Ovary (tissue), 9 donors: ENCODE data around the gene SGO2. TPM values are rescaled to one million over a fixed set of nuclear protein-coding genes. Genes with fewer than 3 reads are reported as not detected.
A peak's percentile ranks its signal among the peaks of the same experiment; 100 is the strongest.

ENCODE experiments used
- DNase-seq, 5 donors: peaks; one replicate each; pipeline ENCODE4 v3.0.0-alpha.2; 2019 to 2020
- H3K27ac ChIP-seq, 2 donors: fragments of 200-600 bp; one replicate each; pipeline versions ENCODE4 v1.5.1 to v1.8.0; 2019 to 2022
- H3K27me3 ChIP-seq: fragments of 200-600 bp; one replicate; pipeline ENCODE4 v1.8.0; 2022
- H3K36me3 ChIP-seq: fragments of 200-600 bp; sonication (generic); one replicate; pipeline ENCODE4 v1.5.1; 2019
- H3K4me1 ChIP-seq: one replicate; pipeline ENCODE4 v1.8.1; 2013; ENCODE audit warnings: mild to moderate bottlenecking, moderate library complexity; ENCODE audit not compliant: insufficient read depth
- H3K4me3 ChIP-seq: fragments of 200-600 bp; sonication (generic); one replicate; pipeline ENCODE4 v1.5.1; 2017
- H3K9me3 ChIP-seq, 2 donors: fragments of 200-600 bp in 1 of 2; sonication (generic) in 1 of 2; one replicate each; pipeline versions ENCODE4 v1.5.1 to v1.8.1; 2013 to 2019; ENCODE audit warnings: mild to moderate bottlenecking in 1 of 2, moderate library complexity in 1 of 2
- CTCF ChIP-seq, 3 donors: fragments of 450-650 bp in 2 of 3; fragments of 200-600 bp in 1 of 3; IDR thresholded peaks; one replicate each; pipeline versions ENCODE4 v1.5.1 to v1.8.0; 2016 to 2022; ENCODE audit warnings: antibody characterized with exemption in 3 of 3, mild to moderate bottlenecking in 1 of 3
- EP300 ChIP-seq: sonication (generic); formaldehyde crosslinking; IDR thresholded peaks from one replicate; pipeline ENCODE4 v1.6.1; 2017; ENCODE audit warnings: antibody characterized with exemption
- POLR2A ChIP-seq: fragments of 450-650 bp; IDR thresholded peaks from one replicate; pipeline ENCODE4 v1.6.1; 2017; ENCODE audit warnings: antibody characterized with exemption, mild to moderate bottlenecking, moderate library complexity
- WGBS, 3 donors: extraction: QIAGEN DNeasy Blood & Tissue Kit in 1 of 3; methylation state at CpG; one replicate each; pipeline versions ENCODE4 v1.1.5 to v1.1.7; 2013 to 2017; 5-methylcytosine and 5-hydroxymethylcytosine counted together
- intact Hi-C, 4 donors: fragments of 100-400 bp; cut with DNase I; formaldehyde crosslinking; loops; one replicate each; pipeline versions ENCODE4 v1.11.0 to v1.15.1; 2022 to 2023
- polyA plus RNA-seq, 2 donors: library from polyadenylated mRNA; stranded (reverse); fragments of 200-250 nt in 1 of 2; fragments of 350-450 nt in 1 of 2; fragmentation: Illumina TruSeq in 1 of 2; extraction: RNeasy Lipid Tissue Mini Kit (QIAGEN cat#74804) in 1 of 2; gene quantifications; one replicate each; pipeline ENCODE4 v1.2.3, GENCODE V29; 2013 to 2014
- total RNA-seq, 7 donors: library from RNA; depleted of rRNA in 2 of 7; stranded (reverse); fragments of >200 nt in 2 of 7; fragmentation: NEBNext Ultra II Directional in 3 of 7; extraction: Animal tissue kit (Norgen Biotek cat#: 25700) in 3 of 7; gene quantifications; one replicate each; pipeline versions ENCODE4 v1.1.0 to v1.2.4, GENCODE V29; 2016 to 2023
- donor health status: DM: no; HTN: no; CAD: no; lungs with moderate emphysema.
- donor health status: DM: no; HTN: no; CAD: no.
- donor health status: Bipolar disorder and iron deficiency.
- donor health status: DM: yes; HTN: yes; CAD: no.
- donor health status: DM: no; HTN: no; CAD: no.
- donor health status: DM: yes; HTN: yes; CAD: no.

Gene SGO2
- total and polyA plus RNA-seq, 9 donors = 1.8 to 4.4 (median 2.7) TPM

GRCh38 chr2:200585340-200585729, 59.3 kb downstream of the SGO2 start:
- intact Hi-C loops = loop anchor here in 2 of 4 donors (5.0 kb wide), 1 partner anchor 117 kb away; no protein-coding TSS in a partner anchor
- no peak for DNase-seq
- Histone ChIP-seq H3K9me3 (no peaks in the 10 kb centered on the region), H3K4me1 (peaks cover 2% of the 10 kb centered on the region), H3K36me3 (no peaks in the 10 kb centered on the region), H3K27ac (peak overlapping the region; percentile 80 to 85), H3K27me3 (no peaks in the 10 kb centered on the region), H3K4me3 (peak overlapping the region; percentile 67)
- TF ChIP-seq POLR2A = no peak
- no peak for TF ChIP-seq CTCF (IDR thresholded peaks at IDR 0.05)
- WGBS, 3 donors = 1 to 7% (median 7%) methylated on average over 2 of the region's 2 CpGs

GRCh38 chr2:200585730-200586643, 60.0 kb downstream of the SGO2 start, which contains the start of gene AOX1:
Gene AOX1 (plus strand): TSS chr2:200586014. CDS start chr2:200586109, 95 bp downstream.
- Histone ChIP-seq H3K27me3 (no peaks in the 10 kb centered on the region), H3K4me3 (peak within 1 kb of the TSS; percentile 67), H3K36me3 (no peaks in the 10 kb centered on the region), H3K4me1 (peaks cover 2% of the 10 kb centered on the region), H3K27ac (peak within 1 kb of the TSS; percentile 80 to 85), H3K9me3 (no peaks in the 10 kb centered on the region)
- 0 to 1% (median 1%) methylated on average over 60 to 62 of the region's 62 CpGs for WGBS, 3 donors
- DNase-seq = peak; percentile 79 to 87 (median 82)
- TF ChIP-seq POLR2A (peak; percentile 59), EP300 (no peak), CTCF (IDR thresholded peaks at IDR 0.05) (no peak)
- intact Hi-C loops = loop anchor here in 2 of 4 donors (5.0 kb wide), 1 partner anchor 116 kb away; no protein-coding TSS in a partner anchor

GRCh38 chr2:200586644-200586975, 60.6 kb downstream of the SGO2 start:
- intact Hi-C loops = loop anchor here in 2 of 4 donors (5.0 kb wide), 1 partner anchor 116 kb away; no protein-coding TSS in a partner anchor
- Histone ChIP-seq H3K27ac (peak overlapping the region; percentile 80 to 85), H3K9me3 (no peaks in the 10 kb centered on the region), H3K4me3 (peak overlapping the region; percentile 67), H3K27me3 (no peaks in the 10 kb centered on the region), H3K36me3 (no peaks in the 10 kb centered on the region), H3K4me1 (peaks cover 2% of the 10 kb centered on the region)
- peak in 1 of 5 donors; percentile 28 for DNase-seq
- TF ChIP-seq POLR2A (no peak), CTCF (IDR thresholded peaks at IDR 0.05) (no peak), EP300 (no peak)
- 47 to 52% (median 49%) methylated on average over 9 of the region's 9 CpGs for WGBS, 3 donors

- no peaks in the 10 kb centered on the region for H3K36me3 ChIP-seq
- 76 to 84% (median 79%) methylated on average over 9 of the region's 9 CpGs for WGBS, 3 donors
- DNase-seq = no peak
- H3K4me1 ChIP-seq = peaks cover 2% of the 10 kb centered on the region
- no peak overlapping the region for H3K4me3 ChIP-seq
- peak overlapping the region in 1 of 2 donors; percentile 85 for H3K27ac ChIP-seq
- intact Hi-C loops = loop anchor here in 2 of 4 donors (5.0 kb wide), 1 partner anchor 115 kb away; no protein-coding TSS in a partner anchor
- H3K27me3 ChIP-seq = no peaks in the 10 kb centered on the region
- H3K9me3 ChIP-seq = no peaks in the 10 kb centered on the region
- TF ChIP-seq CTCF (IDR thresholded peaks at IDR 0.05) (no peak), EP300 (no peak), POLR2A (no peak)
These were observed 61.1 kb downstream of the SGO2 start for GRCh38 chr2:200587007-200587616.
